Neutrophil (primary cell): Measurements from ENCODE around the gene DAD1.

Source experiments
- H3K27ac ChIP-seq: fragments of 200-600 bp; sonication (generic); 2 replicates; pipeline ENCODE4 v1.5.1; 2016; ENCODE audit warnings: mild to moderate bottlenecking, moderate library complexity
- H3K27me3 ChIP-seq: fragments of 200-600 bp; sonication (generic); 2 replicates; pipeline ENCODE4 v1.6.0; 2016; ENCODE audit warnings: mild to moderate bottlenecking
- H3K36me3 ChIP-seq: fragments of 200-600 bp; sonication (generic); 2 replicates; pipeline ENCODE4 v1.5.1; 2017
- H3K4me1 ChIP-seq, 2 experiments: fragments of 200-600 bp in 1 of 2; sonication (generic) in 1 of 2; 1 replicate in 1 of 2; 2 replicates in 1 of 2; pipeline versions ENCODE4 v1.5.1 to v1.6.1; 2013 to 2016; ENCODE audit warnings: low read depth in 1 of 2, low read length in 1 of 2, mild to moderate bottlenecking in 1 of 2, moderate library complexity in 1 of 2; ENCODE audit not compliant: control insufficient read depth in 1 of 2, insufficient read depth in 1 of 2
- H3K4me3 ChIP-seq, 2 experiments: fragments of 200-600 bp in 1 of 2; sonication (generic) in 1 of 2; 1 replicate in 1 of 2; 2 replicates in 1 of 2; pipeline ENCODE4 v1.5.1; 2013 to 2016; ENCODE audit warnings: low read depth in 1 of 2, low read length in 1 of 2, mild to moderate bottlenecking in 1 of 2, moderate library complexity in 1 of 2
- H3K9me3 ChIP-seq: fragments of 200-600 bp; sonication (generic); 2 replicates; pipeline ENCODE4 v1.5.1; 2016
- CTCF ChIP-seq: fragments of 200-600 bp; sonication (generic); IDR thresholded peaks from 2 replicates; pipeline ENCODE4 v1.5.1; 2016; ENCODE audit warnings: antibody characterized with exemption

The DAD1 gene

DNA sequence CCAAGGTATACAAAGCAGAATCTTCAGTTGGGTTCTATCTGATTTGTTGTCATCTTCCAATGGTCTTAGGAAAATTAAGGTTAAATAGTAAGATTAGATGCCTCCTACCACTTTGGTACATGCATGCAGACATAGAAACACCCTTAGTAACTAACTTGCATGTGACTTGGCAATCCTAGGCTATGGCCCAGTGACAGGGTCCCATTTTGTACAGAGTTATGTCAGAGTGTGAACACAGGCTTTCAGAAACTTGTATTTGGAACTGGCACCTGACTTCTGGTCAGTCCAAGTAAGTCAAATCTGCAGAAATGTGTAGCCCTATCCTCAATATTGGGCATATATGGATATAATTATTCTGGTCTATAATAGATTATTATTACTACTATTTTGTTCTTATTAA lies 53.1 kb downstream of the DAD1 start:
- no peak overlapping the region for H3K4me3 ChIP-seq
- no peaks in the 10 kb centered on the region for H3K36me3 ChIP-seq
- no peaks in the 10 kb centered on the region for H3K27me3 ChIP-seq

DNA sequence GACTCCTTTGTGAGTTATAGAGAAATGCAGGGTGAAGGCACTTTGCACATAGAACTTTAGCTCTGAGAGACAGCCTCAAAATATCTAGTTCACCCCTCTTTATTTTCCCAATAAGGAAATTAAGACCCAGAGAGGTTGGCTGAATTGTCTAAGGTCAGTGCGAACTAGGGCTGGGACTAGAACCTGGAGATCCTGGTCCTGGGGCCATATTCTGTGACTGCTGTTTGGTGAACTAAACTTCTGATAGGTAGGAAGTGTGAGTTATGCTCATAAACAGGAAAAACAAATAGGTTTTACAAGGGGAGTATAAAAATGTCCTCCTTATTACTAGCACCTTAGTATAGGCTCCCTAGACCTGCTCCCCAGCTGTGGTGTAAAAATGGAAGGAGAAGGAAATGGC lies 53.9 kb downstream of the DAD1 start:
- Histone ChIP-seq H3K4me1 (peaks cover 9% of the 10 kb centered on the region in 2 experiments), H3K36me3 (no peaks in the 10 kb centered on the region), H3K27ac (no peak overlapping the region), H3K9me3 (no peaks in the 10 kb centered on the region), H3K4me3 (no peak overlapping the region), H3K27me3 (no peaks in the 10 kb centered on the region)
- no peak for TF ChIP-seq CTCF

More for the DNA sequence above, 53.1 kb downstream of the DAD1 start:
- no peak for TF ChIP-seq CTCF
- H3K9me3 ChIP-seq, result no peaks in the 10 kb centered on the region
- H3K27ac ChIP-seq, result no peak overlapping the region
- H3K4me1 ChIP-seq, result peaks cover 9% of the 10 kb centered on the region in 2 experiments

DNA sequence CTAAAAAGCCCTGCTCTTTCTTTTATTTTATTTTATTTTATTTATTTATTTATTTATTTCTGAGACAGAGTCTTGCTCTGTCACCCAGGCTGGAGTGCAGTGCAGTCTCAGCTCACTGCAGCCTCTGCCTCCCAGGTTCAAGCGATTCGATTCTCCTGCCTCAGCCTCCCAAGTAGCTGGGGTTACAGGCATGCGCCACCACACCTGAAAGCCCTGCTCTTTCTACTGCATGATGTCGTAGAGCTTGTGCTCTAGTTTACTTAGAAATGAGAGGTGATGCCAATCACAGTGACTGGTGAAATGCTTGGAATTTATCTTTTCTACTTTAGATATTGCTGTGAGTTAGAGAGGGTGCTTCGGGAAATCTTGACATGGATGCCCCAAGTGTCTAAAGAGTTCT lies 54.5 kb downstream of the DAD1 start:
- peaks cover 8 to 9% of the 10 kb centered on the region in 2 experiments for H3K4me1 ChIP-seq

DNA sequence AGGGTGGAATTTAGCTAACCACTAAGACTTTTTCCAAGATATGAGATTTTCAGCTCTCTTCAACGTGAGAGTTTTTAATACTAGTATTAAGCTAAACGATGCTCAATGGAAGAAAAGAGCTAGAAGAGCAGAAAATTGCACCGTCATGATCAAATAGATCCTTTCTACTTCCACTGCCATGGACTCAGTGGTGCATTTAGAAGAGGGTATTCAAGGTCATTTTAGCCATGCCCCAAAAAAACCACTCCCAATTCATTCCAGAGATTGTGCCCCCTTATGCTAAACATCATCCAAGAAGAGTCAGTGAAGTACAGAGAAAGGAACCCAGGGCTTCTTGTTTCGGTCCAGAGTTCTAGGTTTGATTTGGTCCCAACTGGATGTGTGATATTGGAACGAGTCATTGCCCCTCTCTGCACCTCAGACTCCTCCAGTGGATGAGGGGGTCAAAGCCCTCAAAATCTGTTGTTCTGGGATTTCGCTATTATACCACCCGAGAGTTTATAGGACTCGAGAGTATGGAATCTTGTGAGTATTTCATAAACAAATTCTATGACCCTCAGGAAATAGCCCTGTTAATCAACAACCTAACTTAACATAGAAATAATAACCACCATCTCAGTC lies 55.2 kb downstream of the DAD1 start:
- H3K27ac ChIP-seq, result no peak overlapping the region

More for the DNA sequence above, 54.5 kb downstream of the DAD1 start:
- Histone ChIP-seq H3K36me3 (no peaks in the 10 kb centered on the region), H3K9me3 (no peaks in the 10 kb centered on the region), H3K27me3 (no peaks in the 10 kb centered on the region), H3K4me3 (no peak overlapping the region), H3K27ac (no peak overlapping the region)
- no peak for TF ChIP-seq CTCF

DNA sequence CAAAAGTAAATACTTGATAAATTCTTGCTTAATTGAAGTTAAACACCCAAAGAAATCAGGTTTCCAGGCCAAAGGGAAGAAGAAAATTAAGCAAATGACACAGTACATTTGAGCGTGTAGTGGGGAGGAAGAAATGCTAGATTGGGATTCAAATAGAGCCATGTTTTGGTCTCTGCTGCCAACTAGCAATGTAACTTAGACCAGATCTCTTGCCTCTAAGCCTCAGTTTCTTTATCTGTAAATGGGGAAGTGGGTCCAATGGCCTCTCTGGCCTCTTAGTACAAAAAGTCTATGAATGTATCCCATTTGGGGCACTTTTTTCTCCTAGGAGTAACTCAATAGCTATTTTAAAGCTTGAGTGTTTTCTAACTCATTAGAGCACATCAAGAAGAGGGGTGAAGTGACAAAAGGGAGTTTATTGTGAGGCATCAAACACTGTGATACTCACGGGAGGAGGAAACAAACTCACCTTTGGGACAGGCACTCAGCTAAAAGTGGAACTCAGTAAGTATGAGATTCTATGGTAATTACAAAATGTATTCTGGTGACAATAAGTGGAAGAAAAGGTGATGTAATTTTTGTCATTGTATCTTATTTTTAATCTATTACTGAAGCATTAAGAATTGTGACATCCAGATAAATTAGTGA lies 55.8 kb downstream of the DAD1 start:
- no peaks in the 10 kb centered on the region for H3K4me1 ChIP-seq
- no peaks in the 10 kb centered on the region for H3K9me3 ChIP-seq

More for the DNA sequence above, 55.2 kb downstream of the DAD1 start:
- Histone ChIP-seq H3K36me3 (no peaks in the 10 kb centered on the region), H3K27me3 (no peaks in the 10 kb centered on the region), H3K9me3 (no peaks in the 10 kb centered on the region), H3K4me3 (no peak overlapping the region), H3K4me1 (peaks cover 1 to 3% of the 10 kb centered on the region in 2 experiments)
- no peak for TF ChIP-seq CTCF

More for the DNA sequence above, 55.8 kb downstream of the DAD1 start:
- no peak overlapping the region for H3K27ac ChIP-seq
- H3K4me3 ChIP-seq, result no peak overlapping the region
- H3K36me3 ChIP-seq, result no peaks in the 10 kb centered on the region
- TF ChIP-seq CTCF, result no peak
- no peaks in the 10 kb centered on the region for H3K27me3 ChIP-seq
